GM18499 (cell line): Measurements from ENCODE around the gene TMTC2.

Experiments used
- ATAC-seq: cut with Tn5 transposase; IDR thresholded peaks from one replicate; pipeline ENCODE4 v1.9.1; 2021; ENCODE audit warnings: moderate number of reproducible peaks; ENCODE audit not compliant: insufficient read depth, unreplicated experiment

Gene TMTC2

DNA sequence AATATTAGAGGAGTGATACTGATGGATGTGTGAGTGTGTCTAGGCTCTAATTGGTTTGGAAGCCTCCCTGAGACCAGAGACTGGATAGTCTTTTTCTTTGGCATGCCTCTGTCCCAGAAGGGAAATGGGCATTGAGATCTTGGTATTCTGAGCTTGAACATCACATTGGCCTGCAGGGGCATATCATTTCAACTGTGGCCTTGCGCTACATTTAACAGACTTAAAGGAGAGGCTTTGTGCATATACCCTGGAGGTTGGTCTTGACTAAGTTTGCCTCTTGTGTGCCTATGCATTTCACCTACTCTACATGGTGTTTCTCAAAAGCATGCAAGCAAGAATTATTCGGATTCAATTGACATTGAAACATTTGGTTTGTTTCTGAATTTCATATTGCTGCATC is 185.4 kb downstream of the TMTC2 start:
- no peak for ATAC-seq

DNA sequence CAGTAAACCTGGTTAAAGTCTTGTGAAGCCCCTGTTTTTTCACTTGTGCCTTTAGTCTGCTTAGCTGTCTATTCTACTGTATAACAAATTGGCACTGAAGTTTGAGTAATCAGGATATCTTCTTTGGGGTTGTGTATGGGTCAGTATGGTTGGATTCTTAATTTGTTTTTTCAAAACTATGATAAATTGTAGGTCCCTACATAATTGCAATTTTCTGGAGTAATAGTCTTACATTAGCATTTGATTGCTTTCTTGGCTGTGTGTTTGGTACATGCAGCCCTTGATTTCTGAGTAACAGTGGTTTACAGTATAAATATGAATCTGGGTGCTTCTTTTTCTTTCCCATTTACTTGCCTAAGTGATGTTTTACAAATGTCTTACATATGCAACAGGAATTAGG is 186.6 kb downstream of the TMTC2 start:
- ATAC-seq: no peak

DNA sequence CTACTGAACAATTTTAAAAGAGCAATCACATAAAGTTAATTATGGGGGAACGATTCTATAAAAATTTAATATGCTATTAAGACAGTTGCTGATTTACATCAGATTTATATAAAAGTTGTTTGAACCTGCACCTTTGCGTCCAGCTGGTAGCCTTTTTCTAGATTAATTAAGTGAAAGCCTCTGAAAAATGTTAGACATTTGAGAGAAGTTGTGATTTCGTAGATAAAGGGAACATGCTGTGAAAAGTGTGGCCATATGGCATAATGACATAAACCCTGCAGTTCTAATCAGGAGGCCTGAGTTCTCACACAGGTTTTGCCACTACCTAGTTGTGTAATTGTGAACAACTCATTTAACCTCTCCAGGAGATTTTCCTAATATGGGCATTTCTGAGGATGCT is 187.2 kb downstream of the TMTC2 start:
- ATAC-seq: no peak

DNA sequence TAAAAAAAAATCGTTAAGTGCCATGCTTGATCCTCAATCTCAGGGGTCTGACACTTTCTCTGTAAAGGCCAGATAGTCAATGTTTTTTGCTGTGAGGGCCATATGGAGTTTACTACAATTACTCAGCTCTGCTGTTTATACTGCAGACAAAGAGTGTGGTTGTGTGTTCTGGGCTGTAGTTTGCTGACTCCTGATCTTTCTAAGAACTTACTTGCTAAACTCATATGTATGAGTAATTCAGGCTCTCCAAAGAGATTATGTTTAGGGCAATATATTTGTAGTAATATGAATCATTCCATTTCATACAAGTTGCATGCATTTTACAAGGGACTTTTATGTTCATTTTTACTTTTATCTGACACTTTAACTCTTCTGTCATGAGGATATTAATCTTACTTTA is 188.2 kb downstream of the TMTC2 start:
- no peak for ATAC-seq

DNA sequence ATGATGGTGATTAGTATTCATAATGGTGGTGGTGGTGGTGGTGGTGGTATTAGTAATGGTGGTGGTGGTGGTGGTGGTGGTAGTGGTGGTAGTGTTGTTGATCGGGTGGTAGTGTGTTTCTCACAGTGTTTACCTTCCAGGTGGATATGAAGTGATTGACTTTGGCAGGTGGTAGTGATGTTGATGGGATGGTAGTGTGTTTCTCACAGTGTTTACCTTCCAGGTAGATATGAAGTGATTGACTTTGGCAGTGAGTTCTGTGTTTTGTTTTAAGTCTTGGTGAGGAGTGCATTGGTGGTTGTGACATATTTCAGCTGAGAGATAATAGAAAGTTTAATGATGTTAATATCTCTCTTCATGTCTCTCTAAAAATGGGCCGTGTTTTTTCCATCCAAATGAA is 189.4 kb downstream of the TMTC2 start:
- ATAC-seq: no peak

DNA sequence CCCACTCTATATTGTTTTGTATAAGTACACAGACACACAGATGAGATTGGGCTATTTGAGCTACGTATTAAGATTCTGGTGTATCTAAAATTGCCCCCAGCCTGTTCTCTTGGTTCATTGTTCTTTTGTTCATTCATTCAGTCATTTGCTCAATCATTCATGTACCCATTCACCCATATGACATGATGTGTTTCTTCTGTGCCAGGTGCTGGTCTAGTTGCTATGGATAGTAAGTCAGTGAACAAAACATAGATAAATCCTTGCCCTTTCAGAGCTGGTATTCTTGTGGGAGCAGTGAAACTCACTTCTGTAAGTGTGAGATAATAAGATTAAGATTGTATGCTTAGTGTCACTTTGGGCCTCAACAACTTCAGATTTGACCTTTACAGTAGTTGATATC is 191.3 kb downstream of the TMTC2 start:
- no peak for ATAC-seq

DNA sequence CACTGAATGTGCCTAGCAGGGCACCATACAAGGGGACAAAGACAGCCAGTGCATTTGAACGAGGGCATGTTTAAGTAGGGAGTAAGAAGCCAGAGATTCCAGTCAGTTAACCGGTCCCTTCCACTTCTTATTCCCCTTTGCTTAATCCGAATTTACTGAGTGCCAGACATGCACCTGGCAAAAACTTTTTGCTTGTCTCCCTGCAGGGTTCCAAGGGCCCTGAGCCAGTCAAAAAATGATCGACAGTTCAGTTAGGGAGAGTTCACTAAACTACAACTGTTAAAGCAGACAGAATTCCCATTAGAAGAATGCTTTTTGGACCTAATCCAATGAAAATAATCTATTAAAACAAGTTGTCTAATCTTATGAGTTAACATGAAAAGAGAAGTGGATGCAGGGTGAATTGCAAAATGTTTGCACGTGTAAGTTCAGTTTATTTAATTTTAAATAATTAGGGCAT is 193.8 kb downstream of the TMTC2 start:
- no peak for ATAC-seq

DNA sequence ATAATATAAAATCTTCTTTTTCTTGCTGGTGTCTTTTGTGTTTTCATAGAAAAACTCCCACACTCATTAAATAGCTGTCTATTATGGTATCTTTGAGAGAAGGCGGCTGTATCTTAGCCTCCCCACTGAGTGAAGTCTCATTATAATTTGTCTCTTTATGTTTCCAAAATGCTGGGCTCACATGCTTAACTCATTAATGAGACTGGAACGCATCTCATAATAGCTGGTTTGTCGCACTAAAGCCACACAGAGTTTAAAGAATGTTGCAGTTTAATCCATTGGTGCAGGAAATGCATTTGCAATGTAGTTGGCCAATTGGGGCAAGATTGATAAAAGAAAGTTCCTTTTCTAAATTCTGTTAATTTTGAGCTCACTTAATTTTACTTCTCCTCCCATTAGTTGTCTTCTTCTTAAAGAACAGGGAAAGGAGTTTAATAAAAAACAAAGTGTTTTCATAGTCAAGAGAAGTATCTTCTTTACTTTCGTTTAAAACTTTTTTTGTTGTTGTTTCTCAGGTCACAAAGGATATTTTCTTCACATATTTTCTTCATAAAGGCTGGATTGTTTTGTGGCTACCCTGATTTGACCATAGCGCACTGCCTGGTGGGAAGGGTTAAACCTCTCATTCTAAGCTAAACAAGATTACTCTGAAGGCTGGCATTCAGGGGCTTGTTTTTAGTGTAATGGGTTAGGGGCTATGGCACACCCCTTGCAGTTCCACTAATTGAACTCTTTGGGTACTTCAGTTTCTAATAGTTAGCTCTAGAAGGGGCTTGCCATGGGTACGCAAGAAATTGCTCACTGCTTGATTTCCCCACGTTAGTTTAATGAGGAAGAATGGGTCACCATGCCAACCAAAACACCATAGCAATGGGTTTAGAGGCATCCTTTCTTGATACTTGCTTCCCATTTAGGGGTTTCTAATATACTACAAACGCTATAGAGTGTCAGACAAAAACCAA is 197.0 kb downstream of the TMTC2 start:
- ATAC-seq: no peak

DNA sequence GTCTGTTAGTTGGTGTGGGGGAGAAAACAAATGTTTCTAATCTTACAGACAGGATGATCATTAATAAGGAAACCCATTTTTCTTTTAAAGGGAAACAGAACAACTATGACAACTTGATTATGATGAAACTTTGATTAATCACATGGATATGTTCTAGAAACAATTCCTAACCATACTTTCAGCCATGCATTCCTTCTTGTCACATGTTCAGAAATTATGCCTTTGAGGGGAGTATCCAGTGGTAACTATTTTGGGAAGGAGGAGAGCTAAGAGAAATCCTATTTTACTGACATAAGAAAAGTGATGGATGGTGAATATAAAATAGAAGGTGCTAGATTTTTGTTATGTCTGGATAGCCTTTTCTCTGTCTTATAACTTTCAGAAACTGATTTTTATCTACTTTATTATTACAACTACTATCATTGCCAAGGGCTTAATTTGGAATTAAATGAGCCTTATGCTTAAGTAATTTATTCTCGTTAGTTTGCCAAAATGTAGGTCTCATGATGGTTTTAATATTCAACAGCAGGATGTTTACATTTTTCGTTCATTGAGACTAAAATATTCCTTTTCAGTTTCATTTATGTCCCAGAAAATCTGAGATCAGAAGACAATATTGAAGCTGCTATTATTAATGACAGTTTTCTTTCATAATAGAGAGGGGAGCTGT is 200.1 kb downstream of the TMTC2 start:
- ATAC-seq: no peak

DNA sequence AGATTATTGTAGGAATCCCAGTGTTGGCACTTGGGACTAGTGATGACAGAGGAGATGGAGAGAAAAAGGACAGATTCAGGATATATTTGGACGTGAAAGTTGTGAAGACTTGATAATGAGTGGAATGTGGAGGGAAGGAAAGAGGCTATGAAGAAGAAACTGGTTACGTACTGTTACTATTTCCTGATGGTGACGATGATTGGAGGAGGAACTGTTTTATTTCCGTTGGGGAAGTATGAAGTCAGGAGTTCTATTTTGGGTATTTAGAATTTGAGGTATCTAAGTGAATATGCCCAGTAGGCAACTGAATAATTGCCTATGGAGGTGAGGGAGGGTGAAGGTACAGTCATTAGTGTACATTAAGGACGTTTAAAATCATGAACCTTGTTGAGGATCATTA is 207.2 kb downstream of the TMTC2 start:
- ATAC-seq: no peak

DNA sequence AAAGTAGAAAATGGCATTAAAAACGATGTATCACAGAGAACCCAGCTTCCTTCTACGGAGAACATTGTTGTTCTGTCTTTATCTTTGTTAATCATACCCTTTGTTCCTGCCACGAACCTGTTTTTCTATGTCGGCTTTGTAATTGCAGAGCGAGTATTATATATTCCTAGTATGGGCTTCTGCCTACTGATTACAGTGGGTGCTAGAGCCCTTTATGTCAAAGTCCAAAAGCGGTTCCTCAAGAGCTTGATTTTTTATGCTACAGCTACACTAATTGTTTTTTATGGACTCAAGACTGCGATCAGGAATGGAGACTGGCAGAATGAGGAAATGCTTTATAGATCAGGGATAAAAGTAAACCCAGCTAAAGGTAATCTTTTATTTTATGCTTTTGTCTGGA is 209.6 kb downstream of the TMTC2 start:
- no peak for ATAC-seq

DNA sequence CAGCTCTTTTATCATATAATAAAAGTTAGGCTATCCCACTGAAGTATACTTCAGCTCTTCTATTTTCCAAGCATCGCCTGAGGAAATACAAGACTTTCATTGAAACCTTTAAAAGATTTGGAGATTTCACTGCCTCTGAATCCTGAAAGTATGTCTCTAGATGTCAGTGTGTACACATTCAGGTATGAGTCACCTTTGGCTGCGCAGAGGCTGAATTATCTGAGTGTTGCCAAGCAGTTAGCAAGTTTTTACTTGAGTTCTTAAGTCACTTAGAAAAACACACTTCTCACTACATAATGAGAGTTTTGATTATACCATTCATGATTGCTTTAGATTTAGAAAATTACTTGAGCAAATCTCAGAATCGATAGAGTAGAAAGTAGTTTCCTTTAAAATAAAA is 210.3 kb downstream of the TMTC2 start:
- ATAC-seq: no peak

DNA sequence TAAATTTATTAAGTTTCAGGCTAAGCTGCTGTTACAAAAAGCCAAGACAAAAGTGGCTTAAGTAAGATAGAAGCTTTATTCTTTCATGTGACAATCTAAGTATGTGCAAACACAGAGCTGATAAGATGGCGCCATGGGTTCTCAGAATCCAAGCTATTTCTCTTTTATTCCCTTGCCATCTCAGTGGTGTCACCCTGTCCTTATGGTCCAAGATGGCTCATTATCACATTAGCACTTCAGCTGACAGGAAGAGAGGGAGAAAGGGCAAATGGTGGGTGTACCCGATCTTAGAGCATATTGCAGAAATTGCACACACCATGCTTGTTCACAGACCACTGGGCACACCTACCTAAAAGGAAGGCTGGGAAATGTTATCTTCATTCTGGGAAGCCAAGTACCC is 211.7 kb downstream of the TMTC2 start:
- ATAC-seq: no peak

DNA sequence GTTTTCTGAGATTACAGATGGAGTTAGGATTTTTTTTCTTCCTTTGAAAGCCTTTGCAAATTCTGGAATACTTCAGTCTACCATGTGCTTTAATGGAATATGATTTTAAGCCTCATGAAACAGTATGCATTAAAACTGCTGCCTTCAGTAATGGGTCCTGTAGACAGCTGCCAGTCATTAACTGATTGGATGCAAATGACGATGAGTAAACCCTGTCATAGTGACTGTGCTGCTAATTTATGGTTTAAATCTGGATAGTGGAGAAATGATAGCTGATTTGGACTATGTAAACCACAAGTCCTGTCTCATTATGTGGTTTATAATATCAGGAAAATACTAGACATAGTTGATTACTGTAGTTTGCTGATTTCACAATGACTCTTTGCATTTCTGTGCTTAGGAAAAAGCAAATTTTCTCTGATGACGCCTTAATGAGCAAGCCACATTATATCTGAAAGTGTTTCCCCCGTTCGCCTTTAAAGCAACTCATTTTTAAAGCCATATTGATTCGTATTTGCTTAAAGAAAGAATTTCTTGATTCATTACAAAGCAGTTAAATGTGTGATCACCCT is 217.6 kb downstream of the TMTC2 start:
- ATAC-seq: no peak

DNA sequence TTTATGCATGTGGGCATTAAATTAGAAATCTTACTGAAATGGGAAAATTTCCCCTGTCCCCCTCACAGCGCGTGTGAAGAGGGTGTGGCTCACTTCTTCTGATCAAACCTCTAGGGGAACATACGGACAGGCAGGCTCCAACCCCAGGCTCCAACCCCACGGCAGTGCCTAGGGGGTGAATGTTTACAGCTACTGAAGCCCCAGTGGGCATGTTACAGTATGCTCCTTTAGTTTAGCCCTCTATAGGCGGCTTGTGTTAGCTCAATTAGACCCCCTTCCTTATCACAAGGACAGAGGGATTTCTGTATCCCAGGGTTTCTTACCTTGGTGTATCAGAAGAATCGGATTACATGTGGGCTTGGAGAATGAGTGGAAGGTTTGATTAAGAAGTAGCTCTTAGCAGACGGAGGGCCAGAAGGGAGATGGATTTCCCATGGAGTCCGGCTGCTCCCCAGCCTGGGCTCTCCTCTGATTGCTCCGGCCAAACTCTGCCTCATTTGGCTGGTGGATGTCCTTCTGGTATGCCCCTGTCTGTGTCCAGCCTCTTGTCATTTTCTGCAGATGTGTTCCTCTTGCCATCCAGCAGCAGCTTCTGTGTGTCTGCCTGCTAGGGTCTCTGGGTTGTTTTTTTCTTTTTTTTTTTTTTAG is 223.7 kb downstream of the TMTC2 start:
- ATAC-seq: no peak

DNA sequence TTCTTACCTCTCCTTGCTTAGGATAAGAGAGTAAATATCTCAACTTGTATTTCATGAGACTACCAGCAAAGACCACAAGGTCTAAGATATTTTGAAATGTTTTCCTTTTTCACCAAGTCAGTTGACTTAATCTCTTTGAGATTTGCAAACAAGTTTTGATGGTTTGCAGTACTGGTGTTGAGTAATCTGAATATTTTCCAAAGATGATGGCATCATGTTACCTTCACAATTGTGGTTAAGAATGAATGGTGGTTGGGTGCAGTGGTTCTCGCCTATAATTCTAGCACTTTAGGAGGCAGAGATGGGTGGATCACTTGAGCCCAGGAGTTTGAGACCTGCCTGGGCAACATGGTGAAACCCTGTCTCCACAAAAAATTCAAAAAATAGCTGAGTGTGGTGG is 225.7 kb downstream of the TMTC2 start:
- ATAC-seq: no peak

DNA sequence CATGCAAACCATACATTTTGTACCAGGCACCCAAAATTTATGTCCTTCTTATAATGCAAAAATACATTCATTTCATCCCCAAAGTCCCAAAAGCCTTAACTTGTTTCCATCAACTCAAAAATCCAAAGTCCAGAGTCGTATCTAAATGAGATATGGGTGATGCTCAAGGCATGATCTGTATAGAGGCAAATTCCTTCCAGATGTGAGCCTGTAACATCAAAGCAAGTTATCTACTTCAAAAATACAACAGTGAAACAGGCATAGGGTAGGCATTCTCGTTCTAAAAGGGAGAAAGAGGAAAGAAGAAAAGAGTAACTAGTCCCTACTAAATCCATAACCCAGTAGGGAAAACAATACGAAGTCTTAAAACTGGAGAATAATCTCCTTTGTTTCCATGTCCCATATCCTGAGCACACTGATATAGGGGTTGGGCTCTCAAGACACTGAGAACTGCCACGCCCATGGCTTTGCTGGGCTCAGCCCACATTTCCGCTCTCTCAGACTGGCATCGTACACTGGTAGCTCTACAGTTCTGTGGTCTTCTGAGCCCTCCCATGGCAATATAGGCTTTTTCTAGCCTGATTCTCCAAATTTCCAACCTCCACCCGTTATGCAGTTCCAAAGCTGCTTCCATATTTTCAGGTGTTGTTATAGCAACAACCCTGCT is 232.8 kb downstream of the TMTC2 start:
- no peak for ATAC-seq

DNA sequence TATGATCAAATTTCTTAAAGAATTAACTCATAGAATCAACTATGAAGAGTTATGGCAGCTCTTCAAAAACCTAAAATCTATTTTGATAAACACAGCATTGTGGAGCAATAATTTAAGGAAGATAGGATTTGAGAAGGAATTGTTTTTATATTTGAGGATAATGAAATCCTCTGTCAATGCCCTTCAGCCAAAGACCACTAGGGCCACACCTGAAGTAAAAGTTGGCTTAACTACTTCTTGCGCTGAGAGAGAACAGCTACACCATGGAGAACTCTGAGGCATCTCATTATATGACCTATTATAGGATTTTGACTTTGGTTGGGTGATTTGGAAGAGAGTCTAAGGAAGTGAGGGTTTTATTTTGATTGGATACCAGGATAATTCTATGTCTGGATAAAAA is 237.2 kb downstream of the TMTC2 start:
- ATAC-seq: no peak

DNA sequence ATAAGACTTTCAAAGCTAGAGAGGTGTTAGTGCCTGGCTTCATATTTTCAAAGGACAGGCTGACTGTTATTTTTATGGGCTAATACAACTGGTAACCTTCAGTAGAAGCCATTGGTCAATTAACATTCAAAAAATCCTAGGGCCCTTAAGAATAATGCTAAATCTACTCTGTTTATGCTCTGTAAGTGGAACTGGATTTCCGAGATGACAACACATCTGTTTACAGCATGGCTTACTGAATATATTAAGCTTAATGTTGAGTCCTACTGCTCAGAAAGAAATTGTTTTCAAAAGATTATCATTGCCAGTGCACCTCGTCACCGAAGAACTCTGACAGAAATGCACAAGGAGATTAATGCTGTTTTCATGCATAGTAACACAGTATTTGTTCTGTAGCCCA is 239.9 kb downstream of the TMTC2 start:
- ATAC-seq: no peak

DNA sequence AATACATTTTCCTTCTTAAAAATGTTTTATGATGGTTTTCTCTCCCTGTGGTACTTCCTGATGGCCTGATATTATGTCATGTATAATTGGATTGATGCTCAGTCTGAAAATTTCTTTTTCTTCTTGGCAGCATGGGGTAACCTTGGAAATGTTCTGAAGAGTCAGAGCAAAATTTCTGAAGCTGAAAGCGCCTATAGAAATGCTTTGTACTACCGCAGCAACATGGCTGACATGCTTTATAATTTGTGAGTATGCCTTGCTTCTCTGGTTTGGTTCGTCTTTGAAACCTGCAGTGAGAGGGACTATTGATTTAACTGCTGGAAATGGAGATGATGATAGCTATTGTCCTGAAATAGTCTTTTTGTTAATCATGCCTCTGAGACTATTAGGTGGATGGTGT is 243.6 kb downstream of the TMTC2 start:
- ATAC-seq: no peak
